Mesendoderm (in vitro differentiated cells): Measurements from ENCODE around the gene SMYD3.

Source experiments
- DNase-seq: peaks from one replicate; pipeline ENCODE4 v3.0.0; 2013
- H2AK5ac ChIP-seq: 2 replicates; pipeline ENCODE4 v1.6.1; 2013; ENCODE audit warnings: low read length, inconsistent platforms
- H2BK120ac ChIP-seq: 2 replicates; pipeline ENCODE4 v1.6.1; 2013; ENCODE audit warnings: low read depth, mild to moderate bottlenecking, low read length, moderate library complexity, mixed read lengths
- H2BK15ac ChIP-seq: replicated peaks from 2 replicates; pipeline ENCODE4 v1.6.1; 2013; ENCODE audit warnings: low read depth, mild to moderate bottlenecking, moderate library complexity
- H2BK5ac ChIP-seq: 2 replicates; pipeline ENCODE4 v1.6.1; 2013; ENCODE audit warnings: low read length, inconsistent platforms
- H3K18ac ChIP-seq: 2 replicates; pipeline ENCODE4 v1.6.1; 2013; ENCODE audit warnings: mild to moderate bottlenecking, low read length, mixed read lengths
- H3K23ac ChIP-seq: one replicate; pipeline ENCODE4 v1.6.1; 2013; ENCODE audit warnings: low read length
- H3K27ac ChIP-seq: 2 replicates; pipeline ENCODE4 v1.5.1; 2013; ENCODE audit warnings: low read depth, mild to moderate bottlenecking, inconsistent platforms, low read length, moderate library complexity
- H3K27me3 ChIP-seq: 2 replicates; pipeline ENCODE4 v1.6.1; 2013; ENCODE audit warnings: low read length, control low read depth, mild to moderate bottlenecking, inconsistent platforms; ENCODE audit not compliant: insufficient read depth, poor library complexity
- H3K36me3 ChIP-seq: 2 replicates; pipeline ENCODE4 v1.6.1; 2013; ENCODE audit warnings: low read length, inconsistent platforms; ENCODE audit not compliant: control insufficient read depth, insufficient read depth
- H3K4ac ChIP-seq: one replicate; pipeline ENCODE4 v1.6.1; 2013; ENCODE audit warnings: low read depth, mild to moderate bottlenecking, low read length, moderate library complexity
- H3K4me1 ChIP-seq: 2 replicates; pipeline ENCODE4 v1.6.1; 2013; ENCODE audit warnings: low read depth, low read length, inconsistent platforms; ENCODE audit not compliant: control insufficient read depth
- H3K4me2 ChIP-seq: 2 replicates; pipeline ENCODE4 v1.6.1; 2013; ENCODE audit warnings: low read length
- H3K4me3 ChIP-seq: 2 replicates; pipeline ENCODE4 v1.5.1; 2013; ENCODE audit warnings: mild to moderate bottlenecking, low read length
- H3K56ac ChIP-seq: one replicate; pipeline ENCODE4 v1.6.1; 2013; ENCODE audit warnings: low read length
- H3K79me1 ChIP-seq: 2 replicates; pipeline ENCODE4 v1.6.1; 2013; ENCODE audit warnings: low read length, inconsistent platforms
- H3K79me2 ChIP-seq: 2 replicates; pipeline ENCODE4 v1.6.1; 2013; ENCODE audit warnings: mild to moderate bottlenecking, low read length; ENCODE audit not compliant: control insufficient read depth, insufficient read depth
- H3K9ac ChIP-seq: 2 replicates; pipeline ENCODE4 v1.6.1; 2013; ENCODE audit warnings: low read length, inconsistent platforms
- H4K5ac ChIP-seq: one replicate; pipeline ENCODE4 v1.6.1; 2013; ENCODE audit warnings: low read length
- H4K8ac ChIP-seq: one replicate; pipeline ENCODE4 v1.6.1; 2013; ENCODE audit warnings: low read depth, mild to moderate bottlenecking, control low read depth, low read length, moderate library complexity
- WGBS: extraction: QIAGEN DNeasy Blood & Tissue Kit; methylation state at CpG from one replicate; pipeline ENCODE4 v1.1.7; 2013; ENCODE audit warnings: low lambda C conversion rate, missing lambda C conversion rate; ENCODE audit not compliant: insufficient coverage; ENCODE audit errors: extremely low coverage; 5-methylcytosine and 5-hydroxymethylcytosine counted together

SMYD3 gene

GRCh38 chr1:246254854-246255253, 252.2 kb downstream of the SMYD3 start:
- Histone ChIP-seq H3K4me1 (no peaks in the 10 kb centered on the region), H3K23ac (no peak overlapping the region)
- WGBS: no CpG with 5 or more reads among the region's 2 CpGs

GRCh38 chr1:246246430-246246829, 260.6 kb downstream of the SMYD3 start:
- no CpG with 5 or more reads among the region's 1 CpG for WGBS
- no peak overlapping the region for H4K8ac ChIP-seq
- no peak for DNase-seq

More at GRCh38 chr1:246254854-246255253, 252.2 kb downstream of the SMYD3 start:
- DNase-seq: no peak
- Histone ChIP-seq H3K79me1 (no peaks in the 10 kb centered on the region), H3K4me3 (no peak overlapping the region), H2BK15ac (no peak overlapping the region), H3K36me3 (no peaks in the 10 kb centered on the region), H3K4me2 (no peak overlapping the region), H3K27me3 (no peaks in the 10 kb centered on the region), H3K27ac (no peak overlapping the region), H3K18ac (no peak overlapping the region), H4K5ac (no peak overlapping the region), H2BK120ac (no peak overlapping the region), H4K8ac (no peak overlapping the region), H3K56ac (no peak overlapping the region), H3K9ac (no peak overlapping the region), H2BK5ac (no peak overlapping the region), H3K4ac (no peak overlapping the region), H2AK5ac (no peak overlapping the region), H3K79me2 (no peaks in the 10 kb centered on the region)

GRCh38 chr1:246245541-246245940, 261.5 kb downstream of the SMYD3 start:
- DNase-seq: no peak
- no peak overlapping the region for H3K4ac ChIP-seq
- H3K27me3 ChIP-seq: no peaks in the 10 kb centered on the region
- no peak overlapping the region for H2BK120ac ChIP-seq
- H3K18ac ChIP-seq: no peak overlapping the region
- no peaks in the 10 kb centered on the region for H3K79me1 ChIP-seq
- H3K4me2 ChIP-seq: no peak overlapping the region
- H3K4me3 ChIP-seq: no peak overlapping the region
- no CpG with 5 or more reads among the region's 1 CpG for WGBS
- no peak overlapping the region for H3K27ac ChIP-seq
- H3K79me2 ChIP-seq: no peaks in the 10 kb centered on the region
- no peak overlapping the region for H4K5ac ChIP-seq
- no peak overlapping the region for H3K23ac ChIP-seq
- H4K8ac ChIP-seq: no peak overlapping the region
- H2AK5ac ChIP-seq: no peak overlapping the region
- no peak overlapping the region for H2BK5ac ChIP-seq
- H3K36me3 ChIP-seq: no peaks in the 10 kb centered on the region
- H2BK15ac ChIP-seq: no peak overlapping the region
- no peaks in the 10 kb centered on the region for H3K4me1 ChIP-seq
- H3K56ac ChIP-seq: no peak overlapping the region
- no peak overlapping the region for H3K9ac ChIP-seq

More at GRCh38 chr1:246246430-246246829, 260.6 kb downstream of the SMYD3 start:
- H3K4me2 ChIP-seq: no peak overlapping the region
- no peaks in the 10 kb centered on the region for H3K27me3 ChIP-seq
- no peaks in the 10 kb centered on the region for H3K79me2 ChIP-seq
- no peaks in the 10 kb centered on the region for H3K79me1 ChIP-seq
- no peaks in the 10 kb centered on the region for H3K4me1 ChIP-seq
- no peak overlapping the region for H3K4ac ChIP-seq
- no peak overlapping the region for H4K5ac ChIP-seq
- no peak overlapping the region for H3K9ac ChIP-seq
- H3K23ac ChIP-seq: no peak overlapping the region
- H2BK5ac ChIP-seq: no peak overlapping the region
- H3K27ac ChIP-seq: no peak overlapping the region
- no peak overlapping the region for H3K4me3 ChIP-seq
- H3K36me3 ChIP-seq: no peaks in the 10 kb centered on the region
- no peak overlapping the region for H2AK5ac ChIP-seq
- H2BK15ac ChIP-seq: no peak overlapping the region
- no peak overlapping the region for H3K56ac ChIP-seq
- H3K18ac ChIP-seq: no peak overlapping the region
- H2BK120ac ChIP-seq: no peak overlapping the region

- Histone ChIP-seq H2BK5ac (no peak overlapping the region), H3K27me3 (no peaks in the 10 kb centered on the region), H3K56ac (no peak overlapping the region), H3K4ac (no peak overlapping the region), H3K79me1 (no peaks in the 10 kb centered on the region), H2AK5ac (no peak overlapping the region), H3K4me3 (no peak overlapping the region), H3K4me2 (no peak overlapping the region), H3K4me1 (no peaks in the 10 kb centered on the region), H4K8ac (no peak overlapping the region), H3K18ac (no peak overlapping the region), H3K36me3 (no peaks in the 10 kb centered on the region), H3K27ac (no peak overlapping the region), H3K79me2 (no peaks in the 10 kb centered on the region), H3K23ac (no peak overlapping the region), H3K9ac (no peak overlapping the region), H4K5ac (no peak overlapping the region), H2BK120ac (no peak overlapping the region), H2BK15ac (no peak overlapping the region)
- no peak for DNase-seq
- no CpG with 5 or more reads among the region's 3 CpGs for WGBS
Measured at GRCh38 chr1:246232126-246232525, 275.0 kb downstream of the SMYD3 start.

- Histone ChIP-seq H3K4ac (no peak overlapping the region), H3K4me2 (no peak overlapping the region), H3K27me3 (no peaks in the 10 kb centered on the region), H2AK5ac (no peak overlapping the region), H3K79me1 (no peaks in the 10 kb centered on the region), H2BK5ac (no peak overlapping the region), H3K27ac (no peak overlapping the region), H4K8ac (no peak overlapping the region), H3K9ac (no peak overlapping the region), H3K4me3 (no peak overlapping the region), H3K4me1 (no peaks in the 10 kb centered on the region), H3K18ac (no peak overlapping the region), H3K79me2 (no peaks in the 10 kb centered on the region), H3K36me3 (no peaks in the 10 kb centered on the region), H2BK15ac (no peak overlapping the region), H3K23ac (no peak overlapping the region), H2BK120ac (no peak overlapping the region), H4K5ac (no peak overlapping the region), H3K56ac (no peak overlapping the region)
- DNase-seq: no peak
- WGBS: no CpG with 5 or more reads among the region's 2 CpGs
Measured at GRCh38 chr1:246226041-246226440, 281.0 kb downstream of the SMYD3 start.

GRCh38 chr1:246221485-246222255, 285.4 kb downstream of the SMYD3 start:
- H3K79me1 ChIP-seq: no peaks in the 10 kb centered on the region
- H2BK15ac ChIP-seq: no peak overlapping the region
- no peak overlapping the region for H3K4me3 ChIP-seq
- H3K36me3 ChIP-seq: no peaks in the 10 kb centered on the region
- H3K23ac ChIP-seq: no peak overlapping the region
- WGBS: no CpG with 5 or more reads among the region's 14 CpGs
- H3K4me2 ChIP-seq: no peak overlapping the region
- H3K4ac ChIP-seq: no peak overlapping the region
- no peak overlapping the region for H3K18ac ChIP-seq
- H3K27me3 ChIP-seq: no peaks in the 10 kb centered on the region
- no peak overlapping the region for H3K27ac ChIP-seq
- no peak overlapping the region for H4K5ac ChIP-seq
- no peak overlapping the region for H3K9ac ChIP-seq
- no peak overlapping the region for H4K8ac ChIP-seq
- no peak overlapping the region for H3K56ac ChIP-seq
- H2BK5ac ChIP-seq: no peak overlapping the region
- H2BK120ac ChIP-seq: no peak overlapping the region
- no peaks in the 10 kb centered on the region for H3K79me2 ChIP-seq
- no peak for DNase-seq
- no peaks in the 10 kb centered on the region for H3K4me1 ChIP-seq
- no peak overlapping the region for H2AK5ac ChIP-seq
